GM12878 (cell line): ENCODE measurements around the gene ARMC9. TPM values are rescaled to one million over a fixed set of nuclear protein-coding genes. Genes with fewer than 3 reads are reported as not detected.

ENCODE experiments used
- ATAC-seq: fragments of 200-7000 bp; cut with Tn5 transposase; 3 replicates; pipeline ENCODE4 v1.9.1; 2020; ENCODE audit warnings: mild to moderate bottlenecking, moderate library complexity
- BruUV-seq: library from RNA; stranded (reverse); fragments of 400-500 nt; replicated peaks from 2 replicates; lab custom pipeline; 2021; lab: Mats Ljungman, UMichigan
- CTCF ChIA-PET: fragments of 300-600 bp; sonication (Branson Sonifier 250); formaldehyde crosslinking; extraction: SDS; loops from one replicate; lab custom pipeline; 2021; ENCODE audit warnings: inconsistent platforms; lab: Yijun Ruan, JAX
- POLR2A ChIA-PET: fragments of 350-600 bp; formaldehyde crosslinking; extraction: SDS; loops from one replicate; lab custom pipeline; 2021; ENCODE audit warnings: inconsistent platforms; lab: Charles Lee
- RAD21 ChIA-PET: fragments of 300-600 bp; sonication (Branson Sonifier 250); formaldehyde crosslinking; loops from one replicate; lab custom pipeline; 2023; ENCODE audit warnings: antibody characterized with exemption; ENCODE audit not compliant: unreplicated experiment; lab: Charles Lee
- SMC1A ChIA-PET: fragments of 300-600 bp; sonication (Branson Sonifier 250); formaldehyde crosslinking; loops from one replicate; lab custom pipeline; 2023; ENCODE audit not compliant: unreplicated experiment, uncharacterized antibody; lab: Charles Lee
- DNase-seq: peaks from one replicate; pipeline ENCODE4 v3.0.0-alpha.2; 2011; ENCODE audit warnings: low read depth, low spot score
- FAIRE-seq: peaks from 3 replicates; lab custom pipeline; 2011; peaks lifted over from hg19 to GRCh38; lab: Jason Lieb, UNC
- H2AFZ ChIP-seq: 2 replicates; pipeline ENCODE4 v1.6.0; 2011; ENCODE audit warnings: low read depth, low read length, control low read depth; ENCODE audit not compliant: control insufficient read depth
- H3K27ac ChIP-seq: 2 replicates; pipeline ENCODE4 v1.5.1; 2011; ENCODE audit warnings: control low read depth; ENCODE audit not compliant: control insufficient read depth, insufficient read depth
- H3K27me3 ChIP-seq, 2 experiments: replicated peaks in 1 of 2; 2 replicates each; pipeline versions ENCODE4 v1.6.0 to v1.6.1; 2011; ENCODE audit warnings: low read length in 1 of 2; ENCODE audit not compliant: control insufficient read depth in 2 of 2, insufficient read depth in 2 of 2
- H3K36me3 ChIP-seq, 2 experiments: 2 replicates each; pipeline ENCODE4 v1.5.1; 2011; ENCODE audit warnings: low read length in 1 of 2; ENCODE audit not compliant: control insufficient read depth in 2 of 2, insufficient read depth in 2 of 2
- H3K4me1 ChIP-seq: 2 replicates; pipeline ENCODE4 v1.6.1; 2011; ENCODE audit warnings: mild to moderate bottlenecking, low read length, moderate library complexity, mixed read lengths; ENCODE audit not compliant: control insufficient read depth, insufficient read depth
- H3K4me2 ChIP-seq: 2 replicates; pipeline ENCODE4 v1.6.0; 2011; ENCODE audit warnings: control low read depth; ENCODE audit not compliant: control insufficient read depth, insufficient read depth
- H3K4me3 ChIP-seq: fragments of 200-600 bp; sonication (generic); 2 replicates; pipeline ENCODE4 v1.5.1; 2016
- H3K79me2 ChIP-seq: 2 replicates; pipeline ENCODE4 v1.6.0; 2011; ENCODE audit warnings: low read length; ENCODE audit not compliant: control insufficient read depth, insufficient read depth
- H3K9ac ChIP-seq: 2 replicates; pipeline ENCODE4 v1.8.0; 2011; ENCODE audit warnings: low read length, control low read depth, mixed read lengths; ENCODE audit not compliant: control insufficient read depth, insufficient read depth
- H3K9me3 ChIP-seq: replicated peaks from 3 replicates; pipeline ENCODE4 v1.5.1; 2011; ENCODE audit warnings: mild to moderate bottlenecking, low read length; ENCODE audit not compliant: control insufficient read depth, insufficient read depth
- H4K20me1 ChIP-seq: 2 replicates; pipeline ENCODE4 v1.6.0; 2011; ENCODE audit not compliant: control insufficient read depth, insufficient read depth
- CHD2 ChIP-seq: IDR thresholded peaks from 2 replicates; pipeline ENCODE4 v1.6.1; 2011; ENCODE audit warnings: low read depth, low read length, improper control_type of control experiment, borderline replicate concordance
- EGR1 ChIP-seq, 2 experiments: IDR thresholded peaks; 1 replicate in 1 of 2; 2 replicates in 1 of 2; pipeline ENCODE4 v1.6.1; 2011 to 2012; ENCODE audit warnings: low read depth in 2 of 2, low read length in 2 of 2, borderline replicate concordance in 1 of 2, mild to moderate bottlenecking in 1 of 2, moderate library complexity in 1 of 2
- NFYA ChIP-seq: IDR thresholded peaks from 2 replicates; pipeline ENCODE4 v1.6.1; 2011; ENCODE audit warnings: low read depth, mild to moderate bottlenecking, low read length, improper control_type of control experiment, borderline replicate concordance
- RCOR1 ChIP-seq: conservative IDR thresholded peaks from 2 replicates; pipeline ENCODE4 v1.6.1; 2012; ENCODE audit warnings: low read depth, low read length, improper control_type of control experiment
- SP1 ChIP-seq: IDR thresholded peaks from one replicate; pipeline ENCODE4 v1.6.1; 2011; ENCODE audit warnings: low read depth, low read length
- SUPT20H ChIP-seq: IDR thresholded peaks from 2 replicates; pipeline ENCODE4 v1.6.1; 2011; ENCODE audit warnings: low read depth, mild to moderate bottlenecking, low read length, moderate library complexity, borderline replicate concordance; ENCODE audit not compliant: control insufficient read depth
- SUZ12 ChIP-seq: fragments of 200-600 bp; sonication (generic); IDR thresholded peaks from one replicate; pipeline ENCODE4 v1.6.1; 2018; ENCODE audit warnings: antibody characterized with exemption, mild to moderate bottlenecking; ENCODE audit not compliant: unreplicated experiment
- TBL1XR1 ChIP-seq: IDR thresholded peaks from 2 replicates; pipeline ENCODE4 v1.6.1; 2012; ENCODE audit warnings: low read depth, low read length, improper control_type of control experiment
- WGBS: methylation state at CpG from one replicate; pipeline ENCODE4 v1.1.6; 2016; ENCODE audit warnings: low lambda C conversion rate; ENCODE audit not compliant: insufficient replicate concordance, insufficient coverage; ENCODE audit errors: missing lambda C conversion rate; 5-methylcytosine and 5-hydroxymethylcytosine counted together
- in situ Hi-C: fragments of 300-500 bp; cut with MboI; formaldehyde crosslinking; loops from 9 replicates; pipeline ENCODE4 v1.14.3; 2018; ENCODE audit warnings: mixed read lengths
- intact Hi-C: fragments of 100-400 bp; cut with micrococcal nuclease; formaldehyde crosslinking; loops from one replicate; pipeline ENCODE4 v1.14.2; 2022; ENCODE audit not compliant: unreplicated experiment
- polyA plus RNA-seq, 11 experiments: library from polyadenylated mRNA; depleted of rRNA in 4 of 11; unstranded in 6 of 11; stranded (reverse) in 5 of 11; fragments of >200 nt; fragmentation: Nextera tagmentation in 4 of 11; fragmentation: Illumina TruSeq in 1 of 11; extraction: Ambion mirVana in 4 of 11; extraction: Trizol in 1 of 11; gene quantifications; 1 replicate in 1 of 11; 2 replicates in 10 of 11; pipeline versions ENCODE4 v1.2.1 to v1.2.3, GENCODE V29; 2011 to 2016; ENCODE audit warnings: inconsistent platforms in 2 of 11, missing spikeins in 2 of 11, low read depth in 1 of 11
- total RNA-seq, 4 experiments: library from RNA; depleted of rRNA in 3 of 4; stranded (reverse); fragments of >200 nt in 3 of 4; fragmentation: Illumina TruSeq in 1 of 4; extraction: Trizol in 1 of 4; gene quantifications; 2 replicates each; pipeline versions ENCODE4 v1.2.1 to v1.2.3, GENCODE V29; 2013 to 2021
- TF ChIP-seq, protein P1 (sequence below): IDR thresholded peaks from 2 replicates; pipeline ENCODE4 v1.6.1; 2012; ENCODE audit warnings: improper control_type of control experiment, low read depth, low read length; ENCODE audit not compliant: insufficient replicate concordance
- TF ChIP-seq, protein P2 (sequence below): fragments of 450-650 bp; IDR thresholded peaks from 2 replicates; pipeline ENCODE4 v1.6.1; 2016; ENCODE audit warnings: mild to moderate bottlenecking
- TF ChIP-seq, protein P3 (sequence below): IDR thresholded peaks from 2 replicates; pipeline ENCODE4 v1.6.1; 2011; ENCODE audit warnings: borderline replicate concordance, low read depth, mild to moderate bottlenecking, moderate library complexity, mixed read lengths, low read length; ENCODE audit not compliant: insufficient read depth; ENCODE audit errors: extremely low read length
- TF ChIP-seq, protein P4 (sequence below): fragments of 450-650 bp; IDR thresholded peaks from 2 replicates; pipeline ENCODE4 v1.6.1; 2014; ENCODE audit warnings: mild to moderate bottlenecking

The ARMC9 gene
- total and polyA plus RNA-seq, 10 of the 15 experiments (the other 5 are each of a cell fraction or from before 2014, with no cell fraction given), result 3.8 to 21.8 (median 10.4) TPM

DNA sequence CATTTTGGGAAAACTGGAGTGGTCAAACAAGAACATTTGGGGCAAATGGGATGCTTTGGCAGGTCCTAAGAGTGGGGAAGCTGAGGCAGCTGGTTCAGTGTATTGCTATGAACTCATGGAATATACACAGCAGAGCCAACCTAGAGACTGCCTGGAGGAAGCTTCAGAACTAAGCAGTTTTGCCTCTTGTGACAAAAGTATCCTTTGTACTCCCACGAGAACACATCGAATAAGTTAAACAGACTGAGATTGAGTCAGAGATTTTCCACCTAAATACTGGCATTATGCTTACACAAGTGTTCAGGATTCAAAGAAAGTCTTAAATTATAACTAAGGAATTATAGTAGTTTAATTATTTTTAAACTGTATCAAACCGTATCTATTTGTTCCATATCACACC is 5.2 kb upstream of the ARMC9 start (continued):
- TF ChIP-seq, protein P1, sequence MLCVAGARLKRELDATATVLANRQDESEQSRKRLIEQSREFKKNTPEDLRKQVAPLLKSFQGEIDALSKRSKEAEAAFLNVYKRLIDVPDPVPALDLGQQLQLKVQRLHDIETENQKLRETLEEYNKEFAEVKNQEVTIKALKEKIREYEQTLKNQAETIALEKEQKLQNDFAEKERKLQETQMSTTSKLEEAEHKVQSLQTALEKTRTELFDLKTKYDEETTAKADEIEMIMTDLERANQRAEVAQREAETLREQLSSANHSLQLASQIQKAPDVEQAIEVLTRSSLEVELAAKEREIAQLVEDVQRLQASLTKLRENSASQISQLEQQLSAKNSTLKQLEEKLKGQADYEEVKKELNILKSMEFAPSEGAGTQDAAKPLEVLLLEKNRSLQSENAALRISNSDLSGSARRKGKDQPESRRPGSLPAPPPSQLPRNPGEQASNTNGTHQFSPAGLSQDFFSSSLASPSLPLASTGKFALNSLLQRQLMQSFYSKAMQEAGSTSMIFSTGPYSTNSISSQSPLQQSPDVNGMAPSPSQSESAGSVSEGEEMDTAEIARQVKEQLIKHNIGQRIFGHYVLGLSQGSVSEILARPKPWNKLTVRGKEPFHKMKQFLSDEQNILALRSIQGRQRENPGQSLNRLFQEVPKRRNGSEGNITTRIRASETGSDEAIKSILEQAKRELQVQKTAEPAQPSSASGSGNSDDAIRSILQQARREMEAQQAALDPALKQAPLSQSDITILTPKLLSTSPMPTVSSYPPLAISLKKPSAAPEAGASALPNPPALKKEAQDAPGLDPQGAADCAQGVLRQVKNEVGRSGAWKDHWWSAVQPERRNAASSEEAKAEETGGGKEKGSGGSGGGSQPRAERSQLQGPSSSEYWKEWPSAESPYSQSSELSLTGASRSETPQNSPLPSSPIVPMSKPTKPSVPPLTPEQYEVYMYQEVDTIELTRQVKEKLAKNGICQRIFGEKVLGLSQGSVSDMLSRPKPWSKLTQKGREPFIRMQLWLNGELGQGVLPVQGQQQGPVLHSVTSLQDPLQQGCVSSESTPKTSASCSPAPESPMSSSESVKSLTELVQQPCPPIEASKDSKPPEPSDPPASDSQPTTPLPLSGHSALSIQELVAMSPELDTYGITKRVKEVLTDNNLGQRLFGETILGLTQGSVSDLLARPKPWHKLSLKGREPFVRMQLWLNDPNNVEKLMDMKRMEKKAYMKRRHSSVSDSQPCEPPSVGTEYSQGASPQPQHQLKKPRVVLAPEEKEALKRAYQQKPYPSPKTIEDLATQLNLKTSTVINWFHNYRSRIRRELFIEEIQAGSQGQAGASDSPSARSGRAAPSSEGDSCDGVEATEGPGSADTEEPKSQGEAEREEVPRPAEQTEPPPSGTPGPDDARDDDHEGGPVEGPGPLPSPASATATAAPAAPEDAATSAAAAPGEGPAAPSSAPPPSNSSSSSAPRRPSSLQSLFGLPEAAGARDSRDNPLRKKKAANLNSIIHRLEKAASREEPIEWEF, result no peak
- TF ChIP-seq, protein P2, sequence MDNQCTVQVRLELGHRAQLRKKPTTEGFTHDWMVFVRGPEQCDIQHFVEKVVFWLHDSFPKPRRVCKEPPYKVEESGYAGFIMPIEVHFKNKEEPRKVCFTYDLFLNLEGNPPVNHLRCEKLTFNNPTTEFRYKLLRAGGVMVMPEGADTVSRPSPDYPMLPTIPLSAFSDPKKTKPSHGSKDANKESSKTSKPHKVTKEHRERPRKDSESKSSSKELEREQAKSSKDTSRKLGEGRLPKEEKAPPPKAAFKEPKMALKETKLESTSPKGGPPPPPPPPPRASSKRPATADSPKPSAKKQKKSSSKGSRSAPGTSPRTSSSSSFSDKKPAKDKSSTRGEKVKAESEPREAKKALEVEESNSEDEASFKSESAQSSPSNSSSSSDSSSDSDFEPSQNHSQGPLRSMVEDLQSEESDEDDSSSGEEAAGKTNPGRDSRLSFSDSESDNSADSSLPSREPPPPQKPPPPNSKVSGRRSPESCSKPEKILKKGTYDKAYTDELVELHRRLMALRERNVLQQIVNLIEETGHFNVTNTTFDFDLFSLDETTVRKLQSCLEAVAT, result no peak

DNA sequence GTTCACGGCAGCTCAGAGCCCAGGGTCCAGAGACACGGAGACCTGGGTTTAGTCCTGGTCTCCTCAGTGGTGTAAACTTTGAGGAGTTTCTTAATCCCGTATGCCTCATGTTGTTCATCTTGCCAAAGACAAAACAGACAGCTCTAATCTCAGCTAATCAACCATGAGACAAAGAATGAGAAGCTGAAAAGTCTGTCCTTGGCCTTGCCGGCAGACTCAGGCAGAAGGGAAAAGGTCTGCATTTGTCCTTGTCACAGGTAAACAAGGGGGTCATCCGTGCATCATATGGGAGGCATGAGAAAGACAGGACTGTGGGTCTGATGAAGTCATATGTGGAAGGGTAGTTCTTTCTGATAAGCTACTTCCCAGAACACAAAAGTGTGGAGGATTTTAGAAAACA is 1.8 kb upstream of the ARMC9 start:
- SMC1A ChIA-PET, result interaction anchor here (1.3 to 2.5 kb wide), 3 partner anchors 14 to 92 kb away, joined by 4 to 7 read pairs (median 4); no protein-coding TSS in a partner anchor
- H4K20me1 ChIP-seq, result no peaks in the 10 kb centered on the region
- no peaks in the 10 kb centered on the region for H3K9me3 ChIP-seq
- no peak overlapping the region; the same call in 1 of the 2 replicates for H2AFZ ChIP-seq
- ATAC-seq (no peak), FAIRE-seq (no peak), DNase-seq (no peak)
- H3K4me2 ChIP-seq, result no peak overlapping the region
- H3K4me3 ChIP-seq, result no peak overlapping the region
- no peaks in the 10 kb centered on the region for H3K79me2 ChIP-seq
- BruUV-seq, result no TSS peak
- no peaks in the 10 kb centered on the region for H3K27me3 ChIP-seq
- RAD21 ChIA-PET, result interaction anchor here (1.1 kb wide), 1 partner anchor 93 kb away, joined by 3 read pairs; no protein-coding TSS in a partner anchor
- 72% methylated on average over 5 of the region's 5 CpGs for WGBS
- H3K4me1 ChIP-seq, result peaks cover 6% of the 10 kb centered on the region
- intact Hi-C loops (loop anchor here (10.0 kb wide), 1 partner anchor 92 kb away; no protein-coding TSS in a partner anchor), in situ Hi-C loops (no loop called here)
- POLR2A ChIA-PET, result interaction anchor here (0.6 to 1.6 kb wide), 2 partner anchors 26 to 49 kb away, joined by 3 read pairs; no protein-coding TSS in a partner anchor
- H3K36me3 ChIP-seq, result no peaks in the 10 kb centered on the region
- CTCF ChIA-PET, result interaction anchor here (0.8 to 4.9 kb wide), 5 partner anchors 10 to 92 kb away, joined by 3 to 66 read pairs (median 4); no protein-coding TSS in a partner anchor
- no peak overlapping the region for H3K9ac ChIP-seq
- H3K27ac ChIP-seq, result no peak overlapping the region
- TF ChIP-seq TBL1XR1 (no peak), SP1 (no peak), CHD2 (no peak), SUZ12 (no peak), NFYA (no peak), SUPT20H (no peak), EGR1 (IDR thresholded peaks at IDR 0.05; ENCODE audit: borderline replicate concordance in 1 of 2, low read depth in 2 of 2, low read length in 2 of 2) (no peak), RCOR1 (no peak)
- TF ChIP-seq, protein P3, sequence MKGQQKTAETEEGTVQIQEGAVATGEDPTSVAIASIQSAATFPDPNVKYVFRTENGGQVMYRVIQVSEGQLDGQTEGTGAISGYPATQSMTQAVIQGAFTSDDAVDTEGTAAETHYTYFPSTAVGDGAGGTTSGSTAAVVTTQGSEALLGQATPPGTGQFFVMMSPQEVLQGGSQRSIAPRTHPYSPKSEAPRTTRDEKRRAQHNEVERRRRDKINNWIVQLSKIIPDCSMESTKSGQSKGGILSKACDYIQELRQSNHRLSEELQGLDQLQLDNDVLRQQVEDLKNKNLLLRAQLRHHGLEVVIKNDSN, result no peak
- TF ChIP-seq, protein P4, sequence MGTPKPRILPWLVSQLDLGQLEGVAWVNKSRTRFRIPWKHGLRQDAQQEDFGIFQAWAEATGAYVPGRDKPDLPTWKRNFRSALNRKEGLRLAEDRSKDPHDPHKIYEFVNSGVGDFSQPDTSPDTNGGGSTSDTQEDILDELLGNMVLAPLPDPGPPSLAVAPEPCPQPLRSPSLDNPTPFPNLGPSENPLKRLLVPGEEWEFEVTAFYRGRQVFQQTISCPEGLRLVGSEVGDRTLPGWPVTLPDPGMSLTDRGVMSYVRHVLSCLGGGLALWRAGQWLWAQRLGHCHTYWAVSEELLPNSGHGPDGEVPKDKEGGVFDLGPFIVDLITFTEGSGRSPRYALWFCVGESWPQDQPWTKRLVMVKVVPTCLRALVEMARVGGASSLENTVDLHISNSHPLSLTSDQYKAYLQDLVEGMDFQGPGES, result no peak
